Naive thymus-derived CD4-positive, alpha-beta T cell (primary cell): ENCODE measurements around the gene E4F1. TPM values are rescaled to one million over a fixed set of nuclear protein-coding genes. Genes with fewer than 3 reads are reported as not detected.

Source experiments
- ATAC-seq: fragments of 150-1000 bp; cut with Tn5 transposase; 2 replicates; pipeline ENCODE4 v1.10.0; 2021; ENCODE audit warnings: mild to moderate bottlenecking, moderate library complexity
- CTCF ChIA-PET: fragments of 350-600 bp; sonication (Branson Sonifier 250); formaldehyde crosslinking; loops from one replicate; lab custom pipeline; 2021; ENCODE audit warnings: antibody characterized with exemption; lab: Charles Lee
- POLR2A ChIA-PET: fragments of 350-600 bp; sonication (Branson Sonifier 250); formaldehyde crosslinking; loops from one replicate; lab custom pipeline; 2021; ENCODE audit warnings: antibody characterized with exemption, inconsistent platforms; lab: Charles Lee
- DNase-seq, 9 donors: peaks; one replicate each; pipeline versions ENCODE4 v3.0.0 to v3.0.0-alpha.2; 2020 to 2022; ENCODE audit warnings: mixed read lengths in 1 of 9
- H3K27ac ChIP-seq: one replicate; pipeline ENCODE4 v1.7.0; 2013; ENCODE audit warnings: mild to moderate bottlenecking, low read depth, low read length, moderate library complexity
- H3K27me3 ChIP-seq, 2 donors: one replicate each; pipeline ENCODE4 v1.7.0; 2013; ENCODE audit warnings: low read length in 2 of 2, mild to moderate bottlenecking in 2 of 2, moderate library complexity in 2 of 2; ENCODE audit not compliant: control insufficient read depth in 2 of 2, insufficient read depth in 2 of 2
- H3K36me3 ChIP-seq, 3 experiments: 1 replicate in 2 of 3; 2 replicates in 1 of 3; pipeline ENCODE4 v1.7.0; 2013; ENCODE audit warnings: low read length in 3 of 3, mild to moderate bottlenecking in 3 of 3, moderate library complexity in 1 of 3; ENCODE audit not compliant: insufficient read depth in 3 of 3, control insufficient read depth in 2 of 3
- H3K4me1 ChIP-seq, 2 donors: one replicate each; pipeline ENCODE4 v1.7.0; 2013; ENCODE audit warnings: low read length in 2 of 2, mild to moderate bottlenecking in 2 of 2, moderate library complexity in 1 of 2; ENCODE audit not compliant: control insufficient read depth in 2 of 2, insufficient read depth in 2 of 2
- H3K4me3 ChIP-seq: 2 replicates; pipeline ENCODE4 v1.7.0; 2013; ENCODE audit warnings: mild to moderate bottlenecking, low read length
- H3K9me3 ChIP-seq, 3 experiments: 1 replicate in 2 of 3; 2 replicates in 1 of 3; pipeline ENCODE4 v1.7.0; 2013; ENCODE audit warnings: low read length in 3 of 3; ENCODE audit not compliant: control insufficient read depth in 2 of 3
- H3K27ac Mint-ChIP-seq, 9 donors: one replicate each; pipeline ENCODE4 v1.8.0; 2020 to 2022; ENCODE audit warnings: mixed read lengths in 9 of 9, mild to moderate bottlenecking in 8 of 9, moderate library complexity in 5 of 9, inconsistent platforms in 2 of 9
- H3K27me3 Mint-ChIP-seq, 5 donors: one replicate each; pipeline ENCODE4 v1.8.0; 2021 to 2022; ENCODE audit warnings: mixed read lengths in 5 of 5, mild to moderate bottlenecking in 1 of 5
- H3K36me3 Mint-ChIP-seq, 5 donors: one replicate each; pipeline ENCODE4 v1.8.0; 2020 to 2022; ENCODE audit warnings: mixed read lengths in 5 of 5, mild to moderate bottlenecking in 3 of 5, inconsistent platforms in 1 of 5
- H3K4me1 Mint-ChIP-seq, 7 donors: one replicate each; pipeline ENCODE4 v1.8.0; 2020 to 2022; ENCODE audit warnings: mixed read lengths in 7 of 7, mild to moderate bottlenecking in 3 of 7, inconsistent platforms in 1 of 7
- H3K4me3 Mint-ChIP-seq, 10 donors: one replicate each; pipeline ENCODE4 v1.8.0; 2020 to 2022; ENCODE audit warnings: mild to moderate bottlenecking in 10 of 10, mixed read lengths in 10 of 10, moderate library complexity in 6 of 10, inconsistent platforms in 2 of 10
- H3K9me3 Mint-ChIP-seq, 11 donors: one replicate each; pipeline ENCODE4 v1.8.0; 2020 to 2022; ENCODE audit warnings: mixed read lengths in 11 of 11, mild to moderate bottlenecking in 4 of 11, inconsistent platforms in 1 of 11, moderate library complexity in 1 of 11
- intact Hi-C, 2 donors: fragments of 100-400 bp; cut with micrococcal nuclease; formaldehyde crosslinking; loops; one replicate each; pipeline ENCODE4 v1.15.1; 2023
- polyA plus RNA-seq, 2 donors: library from polyadenylated mRNA; unstranded; fragments of 300-500 nt; fragmentation: Illumina TruSeq; gene quantifications; one replicate each; pipeline ENCODE4 v1.2.3, GENCODE V29; 2021
- total RNA-seq, 6 experiments: library from RNA in 5 of 6; stranded (reverse) in 5 of 6; gene quantifications; 1 replicate in 5 of 6; 2 replicates in 1 of 6; pipeline ENCODE4 v1.2.3 and lab custom pipeline; 2021 to 2026

Gene E4F1
- total and polyA plus RNA-seq, 7 experiments from 2014 or later = 12.6 to 45.6 (median 33.6) TPM

DNA sequence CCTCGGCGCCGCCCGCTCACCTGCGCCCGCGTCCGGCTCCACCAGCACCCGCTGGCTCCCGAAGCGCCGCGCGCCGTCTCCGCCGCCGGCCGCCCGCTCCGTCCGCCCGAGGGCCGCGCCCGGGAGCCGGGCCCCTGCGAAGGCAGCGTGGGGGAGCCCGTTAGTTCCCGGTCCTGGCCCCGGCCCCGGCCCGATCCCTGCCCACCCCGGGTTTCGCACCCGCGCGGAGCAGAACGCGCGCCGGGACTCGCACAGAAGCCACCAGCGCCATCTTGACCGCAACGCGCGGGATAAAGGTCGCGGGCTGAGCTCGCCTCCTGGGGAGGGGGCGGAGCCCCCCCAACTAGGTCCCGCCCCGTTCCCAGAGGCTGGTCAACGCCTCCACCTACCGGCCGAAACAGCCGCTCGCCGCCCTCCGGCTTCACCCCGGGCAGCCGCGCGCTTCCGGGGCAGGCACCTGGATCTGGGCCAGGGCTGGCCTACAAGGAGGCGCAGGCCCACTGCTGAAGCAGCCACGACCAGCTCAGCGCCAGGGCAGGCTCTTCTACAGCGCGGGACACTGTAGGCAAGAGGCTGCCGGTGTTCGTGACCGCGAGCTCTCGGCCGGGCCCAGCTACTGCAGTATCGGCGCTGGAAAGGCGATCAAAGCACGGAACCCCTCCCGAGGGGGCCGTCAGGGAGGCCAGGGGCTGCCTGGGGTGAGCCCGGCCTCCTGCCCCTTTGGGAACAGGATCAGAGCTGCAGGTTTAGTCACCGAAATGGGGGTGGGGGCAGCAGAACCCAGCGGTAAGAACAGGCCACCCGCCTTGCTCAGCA, 28.1 kb downstream of the E4F1 start, which contains the start of gene ECI1:
Gene ECI1, minus strand, starts transcription at position 292 of the 816 bp plus-strand sequence. Its CDS starts 21 bp downstream, at position 271.
- peak; percentile 48 to 90 (median 62) for DNase-seq
- Histone ChIP-seq H3K27me3 (no peaks in the 10 kb centered on the region), H3K36me3 (peaks cover 5 to 34% (median 5%) of the 10 kb centered on the region in 3 experiments), H3K4me1 (peaks cover 7% of the 10 kb centered on the region in 2 donors), H3K9me3 (no peaks in the 10 kb centered on the region), H3K27ac (peak within 1 kb of the TSS; percentile 76), H3K4me3 (peak within 1 kb of the TSS; percentile 62)
- H3K27me3 Mint-ChIP-seq = no peaks in the 10 kb centered on the region
- peaks cover 3 to 20% (median 9%) of the 10 kb centered on the region in 5 donors for H3K36me3 Mint-ChIP-seq
- POLR2A ChIA-PET = interaction anchor here (0.7 to 2.0 kb wide), 16 partner anchors 12 to 281 kb away, joined by 3 to 9 read pairs (median 4); partner anchors contain the start of genes AMDHD2, MLST8, PGP and RNPS1
- CTCF ChIA-PET = interaction anchor here (0.6 to 2.5 kb wide), 5 partner anchors 42 to 111 kb away, joined by 3 to 32 read pairs (median 3); partner anchors contain the start of gene CASKIN1
- peak within 1 kb of the TSS; percentile 85 to 94 (median 91) for H3K27ac Mint-ChIP-seq
- peak; percentile 91 for ATAC-seq
- intact Hi-C loops = loop anchor here (1.0 to 5.0 kb wide), 8 partner anchors 17 to 236 kb away; partner anchors contain the start of genes E4F1 (in 2 of the 2), RNPS1 (in 2 of the 2), MLST8 (in 1 of the 2) and TRAF7 (in 1 of the 2)
- H3K4me1 Mint-ChIP-seq = peaks cover 0 to 10% (median 7%) of the 10 kb centered on the region in 7 donors
- H3K9me3 Mint-ChIP-seq = no peaks in the 10 kb centered on the region
- peak within 1 kb of the TSS; percentile 85 to 94 (median 89) for H3K4me3 Mint-ChIP-seq

DNA sequence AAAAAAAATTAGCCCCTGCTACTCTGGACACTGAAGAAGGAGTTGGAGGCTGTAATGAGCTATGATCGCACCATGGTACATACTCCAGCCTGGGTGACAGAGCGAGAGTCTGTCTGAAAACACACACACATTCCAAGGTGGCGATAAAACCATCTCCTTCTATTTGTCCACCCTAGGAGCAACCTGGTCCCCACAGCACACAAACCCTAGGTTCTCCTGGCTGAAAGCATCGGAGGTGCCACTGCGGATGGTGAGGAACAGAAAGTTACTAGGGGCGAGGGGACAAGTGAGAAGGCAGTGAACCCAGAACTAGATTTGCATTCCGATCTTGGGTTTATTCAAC, 29.4 kb downstream of the E4F1 start:
- intact Hi-C loops = loop anchor here in 1 of 2 donors (5.0 kb wide), 1 partner anchor 95 kb away; the partner anchor contains the start of gene TRAF7
- H3K27ac Mint-ChIP-seq = peak overlapping the region; percentile 31 to 89 (median 70)
- ATAC-seq (no peak), DNase-seq (no peak)
- peaks cover 9 to 44% (median 14%) of the 10 kb centered on the region in 3 experiments for H3K36me3 ChIP-seq
- H3K9me3 ChIP-seq = no peaks in the 10 kb centered on the region
- H3K9me3 Mint-ChIP-seq = no peaks in the 10 kb centered on the region
- H3K27ac ChIP-seq = no peak overlapping the region
- CTCF ChIA-PET = interaction anchor here (0.6 to 2.5 kb wide), 3 partner anchors 43 to 166 kb away, joined by 3 to 32 read pairs (median 3); partner anchors contain the start of gene CASKIN1
- POLR2A ChIA-PET = interaction anchor here (1.1 to 2.0 kb wide), 5 partner anchors 10 to 248 kb away, joined by 3 to 9 read pairs (median 5); partner anchors contain the start of genes PGP and TRAF7
- no peak overlapping the region for H3K4me3 ChIP-seq
- H3K27me3 Mint-ChIP-seq = no peaks in the 10 kb centered on the region
- peaks cover 0 to 15% (median 7%) of the 10 kb centered on the region in 7 donors for H3K4me1 Mint-ChIP-seq
- no peaks in the 10 kb centered on the region for H3K27me3 ChIP-seq
- peak overlapping the region in 5 of 10 donors; percentile 10 to 80 (median 32) for H3K4me3 Mint-ChIP-seq
- H3K36me3 Mint-ChIP-seq = peaks cover 7 to 25% (median 13%) of the 10 kb centered on the region in 5 donors
- peaks cover 7% of the 10 kb centered on the region in 2 donors for H3K4me1 ChIP-seq

DNA sequence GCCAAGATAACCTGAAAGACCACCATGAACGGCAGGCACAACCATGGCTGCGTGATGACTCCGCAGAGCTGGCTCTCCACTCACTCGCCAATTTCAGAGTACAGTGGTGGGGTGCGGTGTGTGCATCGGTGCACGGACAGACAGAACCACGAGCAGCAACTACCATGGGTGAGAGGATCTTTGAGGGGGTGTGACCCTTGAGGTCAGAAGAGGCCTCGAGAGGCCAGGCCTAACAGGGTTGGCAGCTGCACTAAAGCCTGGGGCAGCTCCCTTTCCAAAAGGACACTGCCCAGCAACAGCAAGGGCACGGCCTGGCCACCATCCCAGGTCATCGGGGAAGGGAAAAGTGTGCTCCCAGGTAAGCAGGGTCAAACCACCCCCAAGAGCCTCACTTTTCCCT, 29.9 kb downstream of the E4F1 start:
- Histone ChIP-seq H3K36me3 (peaks cover 9 to 50% (median 19%) of the 10 kb centered on the region in 3 experiments), H3K4me1 (peaks cover 7% of the 10 kb centered on the region in 2 donors), H3K9me3 (no peaks in the 10 kb centered on the region), H3K27ac (no peak overlapping the region), H3K27me3 (no peaks in the 10 kb centered on the region), H3K4me3 (no peak overlapping the region)
- CTCF ChIA-PET = interaction anchor here (0.6 kb wide), 1 partner anchor 166 kb away, joined by 3 read pairs; no protein-coding TSS in a partner anchor
- H3K4me3 Mint-ChIP-seq = peak overlapping the region in 3 of 10 donors; percentile 10 to 80 (median 20)
- peak overlapping the region in 4 of 9 donors; percentile 68 to 89 (median 76) for H3K27ac Mint-ChIP-seq
- intact Hi-C loops = loop anchor here in 1 of 2 donors (5.0 kb wide), 1 partner anchor 96 kb away; the partner anchor contains the start of gene TRAF7
- H3K4me1 Mint-ChIP-seq = peaks cover 0 to 15% (median 7%) of the 10 kb centered on the region in 7 donors
- H3K27me3 Mint-ChIP-seq = no peaks in the 10 kb centered on the region
- H3K36me3 Mint-ChIP-seq = peaks cover 7 to 29% (median 13%) of the 10 kb centered on the region in 5 donors
- DNase-seq (no peak), ATAC-seq (no peak)
- POLR2A ChIA-PET = interaction anchor here (0.9 to 1.1 kb wide), 2 partner anchors 38 to 499 kb away, joined by 3 read pairs; partner anchors contain the start of genes PGP and SRRM2
- H3K9me3 Mint-ChIP-seq = no peaks in the 10 kb centered on the region

DNA sequence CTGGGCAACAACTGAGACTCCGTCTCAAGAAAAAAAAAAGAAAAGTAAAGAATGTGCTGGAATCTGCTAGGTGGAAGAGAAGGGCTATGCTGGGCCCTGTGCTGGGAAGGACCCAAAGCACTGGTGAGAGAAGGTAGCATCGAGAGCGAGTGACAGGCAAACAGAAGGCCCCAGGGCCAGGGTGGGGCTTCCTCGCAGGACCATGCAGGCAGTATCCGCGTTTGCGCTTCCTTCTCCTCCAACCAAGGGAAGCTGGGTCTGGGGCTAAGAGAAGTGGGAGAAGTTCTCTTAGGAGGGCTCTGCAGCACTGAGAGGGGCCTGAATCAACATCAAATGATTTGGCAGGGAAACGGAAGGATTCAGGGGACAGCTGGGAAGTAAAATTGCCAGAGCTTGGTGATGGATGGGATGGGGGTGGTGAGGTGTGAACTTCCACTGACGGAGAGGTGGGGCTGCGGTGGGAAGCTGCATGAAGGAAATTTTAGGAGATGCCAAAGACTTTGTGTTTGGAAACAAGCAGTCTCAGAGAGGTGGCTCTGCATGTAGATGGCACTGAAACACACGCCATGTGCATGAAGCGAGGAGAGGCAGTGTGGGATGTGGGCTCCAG, 33.2 kb downstream of the E4F1 start:
- Histone ChIP-seq H3K4me3 (no peak overlapping the region), H3K4me1 (no peaks in the 10 kb centered on the region), H3K27me3 (no peaks in the 10 kb centered on the region), H3K27ac (no peak overlapping the region), H3K36me3 (peaks cover 22 to 78% (median 25%) of the 10 kb centered on the region in 3 experiments), H3K9me3 (no peaks in the 10 kb centered on the region)
- no peak for DNase-seq
- ATAC-seq = no peak
- ChIA-PET POLR2A (interaction anchor here (1.6 kb wide), 1 partner anchor 12 kb away, joined by 6 read pairs; no protein-coding TSS in a partner anchor), CTCF (interaction anchor here (0.6 kb wide), 1 partner anchor 9 kb away, joined by 3 read pairs; no protein-coding TSS in a partner anchor)
- intact Hi-C loops = no loop called here
- H3K4me3 Mint-ChIP-seq = no peak overlapping the region
- H3K4me1 Mint-ChIP-seq = peaks cover 0 to 8% (median 0%) of the 10 kb centered on the region in 7 donors
- no peaks in the 10 kb centered on the region for H3K9me3 Mint-ChIP-seq
- no peaks in the 10 kb centered on the region for H3K27me3 Mint-ChIP-seq
- peaks cover 8 to 36% (median 18%) of the 10 kb centered on the region in 5 donors for H3K36me3 Mint-ChIP-seq
- peak overlapping the region in 3 of 9 donors; percentile 25 to 56 (median 41) for H3K27ac Mint-ChIP-seq

DNA sequence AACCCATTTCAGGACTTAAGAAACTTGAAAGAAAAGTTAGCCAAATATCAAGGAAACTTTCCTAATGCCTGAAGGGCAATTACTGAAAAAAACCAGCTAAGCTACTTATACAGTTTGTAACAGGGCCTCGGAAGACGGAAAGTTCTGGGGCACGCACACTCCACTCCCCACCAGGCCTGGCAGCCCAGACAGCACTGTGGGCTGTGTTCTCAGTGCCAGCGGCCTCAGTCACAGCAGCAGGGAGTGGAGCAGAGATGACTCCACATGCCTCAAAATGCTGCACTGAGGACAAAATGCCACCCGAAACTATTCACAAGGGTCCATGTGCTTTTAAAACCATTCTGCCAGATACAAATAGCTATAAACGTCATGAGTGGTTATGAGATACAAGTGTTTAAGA, 34.3 kb downstream of the E4F1 start:
- POLR2A ChIA-PET = interaction anchor here (0.6 to 1.6 kb wide), 4 partner anchors 9 to 927 kb away, joined by 3 to 6 read pairs (median 4); no protein-coding TSS in a partner anchor
- no peaks in the 10 kb centered on the region for H3K9me3 ChIP-seq
- intact Hi-C loops = no loop called here
- H3K36me3 ChIP-seq = peaks cover 31 to 89% (median 33%) of the 10 kb centered on the region in 3 experiments
- H3K27me3 Mint-ChIP-seq = no peaks in the 10 kb centered on the region
- H3K4me3 Mint-ChIP-seq = no peak overlapping the region
- DNase-seq = no peak
- H3K27ac ChIP-seq = no peak overlapping the region
- peaks cover 8 to 46% (median 26%) of the 10 kb centered on the region in 5 donors for H3K36me3 Mint-ChIP-seq
- no peaks in the 10 kb centered on the region for H3K9me3 Mint-ChIP-seq
- no peaks in the 10 kb centered on the region for H3K4me1 ChIP-seq
- peaks cover 0 to 8% (median 0%) of the 10 kb centered on the region in 7 donors for H3K4me1 Mint-ChIP-seq
- ATAC-seq = no peak
- no peaks in the 10 kb centered on the region for H3K27me3 ChIP-seq
- CTCF ChIA-PET = no interaction called here
- H3K4me3 ChIP-seq = no peak overlapping the region
- no peak overlapping the region for H3K27ac Mint-ChIP-seq
